Measurements from ENCODE around the gene ZNF548.
A peak's percentile ranks its signal among the peaks of the same experiment; 100 is the strongest.

ZNF548 gene

GRCh38 chr19:57351867-57352266 is 37.8 kb upstream of the ZNF548 start:
- H3K36me3 ChIP-seq (ENCODE audit: low read depth) = peaks cover 32% of the 10 kb centered on the region

GRCh38 chr19:57355916-57356315 is 33.7 kb upstream of the ZNF548 start:
- Histone ChIP-seq H3K36me3 (ENCODE audit: low read depth) (peaks cover 44% of the 10 kb centered on the region), H3K9me3 (ENCODE audit: severe bottlenecking) (no peaks in the 10 kb centered on the region), H3K27me3 (ENCODE audit: insufficient read depth, poor library complexity, severe bottlenecking) (no peaks in the 10 kb centered on the region), H3K27ac (ENCODE audit: poor library complexity, severe bottlenecking) (no peak overlapping the region), H3K4me1 (ENCODE audit: insufficient read depth, poor library complexity, severe bottlenecking) (peaks cover 5% of the 10 kb centered on the region), H3K4me3 (ENCODE audit: severe bottlenecking) (no peak overlapping the region)
- DNase-seq (ENCODE audit: low spot score) (no peak), ATAC-seq (ENCODE audit: low read depth) (no peak)
- no peak for TF ChIP-seq CTCF (IDR thresholded peaks at IDR 0.05; ENCODE audit: poor library complexity, severe bottlenecking)

More at GRCh38 chr19:57351867-57352266, 37.8 kb upstream of the ZNF548 start:
- Histone ChIP-seq H3K4me3 (ENCODE audit: severe bottlenecking) (peak overlapping the region; percentile 74), H3K9me3 (ENCODE audit: severe bottlenecking) (no peaks in the 10 kb centered on the region), H3K4me1 (ENCODE audit: insufficient read depth, poor library complexity, severe bottlenecking) (peaks cover 5% of the 10 kb centered on the region), H3K27ac (ENCODE audit: poor library complexity, severe bottlenecking) (no peak overlapping the region), H3K27me3 (ENCODE audit: insufficient read depth, poor library complexity, severe bottlenecking) (no peaks in the 10 kb centered on the region)
- ATAC-seq (ENCODE audit: low read depth) (0 out of 3 replicates have a peak, but pooled peaks have one; percentile 4), DNase-seq (ENCODE audit: low spot score) (no peak)
- peak; percentile 15 for TF ChIP-seq CTCF (IDR thresholded peaks at IDR 0.05; ENCODE audit: poor library complexity, severe bottlenecking)

GRCh38 chr19:57357406-57357805 is 32.2 kb upstream of the ZNF548 start:
- H3K27ac ChIP-seq (ENCODE audit: poor library complexity, severe bottlenecking) = no peak overlapping the region
- no peak overlapping the region for H3K4me3 ChIP-seq (ENCODE audit: severe bottlenecking)
- TF ChIP-seq CTCF (IDR thresholded peaks at IDR 0.05; ENCODE audit: poor library complexity, severe bottlenecking) = no peak
- DNase-seq (ENCODE audit: low spot score) (no peak), ATAC-seq (ENCODE audit: low read depth) (no peak)
- peaks cover 44% of the 10 kb centered on the region for H3K36me3 ChIP-seq (ENCODE audit: low read depth)
- H3K4me1 ChIP-seq (ENCODE audit: insufficient read depth, poor library complexity, severe bottlenecking) = peaks cover under 1% of the 10 kb centered on the region
- no peaks in the 10 kb centered on the region for H3K9me3 ChIP-seq (ENCODE audit: severe bottlenecking)
- H3K27me3 ChIP-seq (ENCODE audit: insufficient read depth, poor library complexity, severe bottlenecking) = no peaks in the 10 kb centered on the region

- ATAC-seq (ENCODE audit: low read depth) = no peak
- Histone ChIP-seq H3K27ac (ENCODE audit: poor library complexity, severe bottlenecking) (no peak overlapping the region), H3K4me1 (ENCODE audit: insufficient read depth, poor library complexity, severe bottlenecking) (no peaks in the 10 kb centered on the region), H3K9me3 (ENCODE audit: severe bottlenecking) (no peaks in the 10 kb centered on the region), H3K36me3 (ENCODE audit: low read depth) (peaks cover 34% of the 10 kb centered on the region), H3K27me3 (ENCODE audit: insufficient read depth, poor library complexity, severe bottlenecking) (no peaks in the 10 kb centered on the region), H3K4me3 (ENCODE audit: severe bottlenecking) (no peak overlapping the region)
- DNase-seq (ENCODE audit: low spot score) = no peak
- TF ChIP-seq CTCF (IDR thresholded peaks at IDR 0.05; ENCODE audit: poor library complexity, severe bottlenecking) = no peak
Measured at GRCh38 chr19:57359300-57359699, 30.4 kb upstream of the ZNF548 start.

- TF ChIP-seq CTCF (IDR thresholded peaks at IDR 0.05; ENCODE audit: poor library complexity, severe bottlenecking) = no peak
- H3K36me3 ChIP-seq (ENCODE audit: low read depth) = peaks cover 11% of the 10 kb centered on the region
- ATAC-seq (ENCODE audit: low read depth) (no peak), DNase-seq (ENCODE audit: low spot score) (no peak)
- H3K4me1 ChIP-seq (ENCODE audit: insufficient read depth, poor library complexity, severe bottlenecking) = no peaks in the 10 kb centered on the region
- no peaks in the 10 kb centered on the region for H3K27me3 ChIP-seq (ENCODE audit: insufficient read depth, poor library complexity, severe bottlenecking)
- no peaks in the 10 kb centered on the region for H3K9me3 ChIP-seq (ENCODE audit: severe bottlenecking)
- H3K27ac ChIP-seq (ENCODE audit: poor library complexity, severe bottlenecking) = peak overlapping the region; percentile 24
- peak overlapping the region; percentile 49 for H3K4me3 ChIP-seq (ENCODE audit: severe bottlenecking)
Measured at GRCh38 chr19:57362419-57362818, 27.2 kb upstream of the ZNF548 start.
